Neural cell (in vitro differentiated cells): ENCODE measurements around the gene NRROS.

Experiments
- POLR2AphosphoS5 ChIP-seq: IDR thresholded peaks from 2 replicates; pipeline ENCODE4 v1.6.1; 2012
- TF ChIP-seq, protein P1 (sequence below): fragments of 450-650 bp; IDR thresholded peaks from 2 replicates; pipeline ENCODE4 v1.5.1; 2014; ENCODE audit warnings: antibody characterized with exemption, mild to moderate bottlenecking, moderate library complexity; ENCODE audit not compliant: poor library complexity, severe bottlenecking

DNA sequence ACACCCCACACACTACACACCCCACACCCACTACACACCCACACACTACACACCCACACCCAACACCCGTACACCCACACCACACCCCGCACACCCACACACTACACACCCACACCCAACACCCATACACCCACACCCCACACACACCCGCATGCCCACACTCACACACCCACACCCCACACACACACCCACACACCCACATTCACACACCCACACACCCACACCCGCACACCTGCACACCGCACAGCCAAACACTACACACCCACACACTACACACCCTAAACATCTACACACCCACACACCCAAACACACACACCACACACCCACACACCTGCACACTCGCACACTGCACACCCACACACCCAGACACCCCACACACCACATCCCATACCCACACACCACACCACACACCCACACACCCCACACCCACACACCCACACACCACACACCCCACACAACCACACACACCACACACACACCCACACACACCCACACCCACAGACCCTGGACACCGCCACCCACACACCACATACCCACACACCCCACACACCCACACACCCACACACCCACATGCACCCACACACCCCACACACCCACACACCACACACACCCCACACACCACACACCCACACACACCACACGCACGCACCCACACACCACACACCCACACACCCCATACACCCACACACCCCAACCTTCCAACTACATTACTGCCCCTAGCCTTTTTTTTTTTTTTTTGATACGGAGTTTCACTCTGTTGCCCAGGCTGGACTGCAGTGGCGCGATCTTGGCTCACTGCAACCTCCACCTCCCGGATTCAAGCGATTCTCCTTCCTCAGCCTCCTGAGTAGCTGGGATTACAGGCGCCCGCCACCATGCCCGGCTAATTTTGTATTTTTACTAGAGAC lies 55.7 kb downstream of the NRROS start:
- TF ChIP-seq, protein P1, sequence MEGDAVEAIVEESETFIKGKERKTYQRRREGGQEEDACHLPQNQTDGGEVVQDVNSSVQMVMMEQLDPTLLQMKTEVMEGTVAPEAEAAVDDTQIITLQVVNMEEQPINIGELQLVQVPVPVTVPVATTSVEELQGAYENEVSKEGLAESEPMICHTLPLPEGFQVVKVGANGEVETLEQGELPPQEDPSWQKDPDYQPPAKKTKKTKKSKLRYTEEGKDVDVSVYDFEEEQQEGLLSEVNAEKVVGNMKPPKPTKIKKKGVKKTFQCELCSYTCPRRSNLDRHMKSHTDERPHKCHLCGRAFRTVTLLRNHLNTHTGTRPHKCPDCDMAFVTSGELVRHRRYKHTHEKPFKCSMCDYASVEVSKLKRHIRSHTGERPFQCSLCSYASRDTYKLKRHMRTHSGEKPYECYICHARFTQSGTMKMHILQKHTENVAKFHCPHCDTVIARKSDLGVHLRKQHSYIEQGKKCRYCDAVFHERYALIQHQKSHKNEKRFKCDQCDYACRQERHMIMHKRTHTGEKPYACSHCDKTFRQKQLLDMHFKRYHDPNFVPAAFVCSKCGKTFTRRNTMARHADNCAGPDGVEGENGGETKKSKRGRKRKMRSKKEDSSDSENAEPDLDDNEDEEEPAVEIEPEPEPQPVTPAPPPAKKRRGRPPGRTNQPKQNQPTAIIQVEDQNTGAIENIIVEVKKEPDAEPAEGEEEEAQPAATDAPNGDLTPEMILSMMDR, result no peak
- no peak for TF ChIP-seq POLR2AphosphoS5
